ENCODE measurements around the gene CCL18.
"Not testable (repeated sequence)": the region's sequence is repeated elsewhere in the genome, so short reads cannot be mapped to it uniquely, and the experiment has no call there.

GRCh38 chr17:36082482-36083120 is 18.5 kb downstream of the CCL18 start:
- not testable (repeated sequence) for TF ChIP-seq L3MBTL2 (conservative IDR thresholded peaks at IDR 0.05); HDGF (IDR thresholded peaks at IDR 0.05; ENCODE audit: borderline replicate concordance); ELF4 (IDR thresholded peaks at IDR 0.05); LEF1 (IDR thresholded peaks at IDR 0.05; ENCODE audit: borderline replicate concordance); ARNT (IDR thresholded peaks at IDR 0.05); FOXK2 (IDR thresholded peaks at IDR 0.05); ZNF384 (IDR thresholded peaks at IDR 0.05)
- TF ChIP-seq, protein P1, sequence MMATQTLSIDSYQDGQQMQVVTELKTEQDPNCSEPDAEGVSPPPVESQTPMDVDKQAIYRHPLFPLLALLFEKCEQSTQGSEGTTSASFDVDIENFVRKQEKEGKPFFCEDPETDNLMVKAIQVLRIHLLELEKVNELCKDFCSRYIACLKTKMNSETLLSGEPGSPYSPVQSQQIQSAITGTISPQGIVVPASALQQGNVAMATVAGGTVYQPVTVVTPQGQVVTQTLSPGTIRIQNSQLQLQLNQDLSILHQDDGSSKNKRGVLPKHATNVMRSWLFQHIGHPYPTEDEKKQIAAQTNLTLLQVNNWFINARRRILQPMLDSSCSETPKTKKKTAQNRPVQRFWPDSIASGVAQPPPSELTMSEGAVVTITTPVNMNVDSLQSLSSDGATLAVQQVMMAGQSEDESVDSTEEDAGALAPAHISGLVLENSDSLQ (IDR thresholded peaks at IDR 0.05) = not testable (repeated sequence)

Measured in HEK293T (cell line).